HG02840 (cell line): Measurements from ENCODE around the gene UTP4.

Source experiments
- ATAC-seq: cut with Tn5 transposase; IDR thresholded peaks from one replicate; pipeline ENCODE4 v1.9.1; 2021; ENCODE audit warnings: mild to moderate bottlenecking, moderate library complexity, moderate number of reproducible peaks; ENCODE audit not compliant: unreplicated experiment, low FRiP score

Gene UTP4

GRCh38 chr16:69132424-69133252 is at the start of gene UTP4, which contains the start of gene CHTF8:
UTP4 (plus strand) TSS chr16:69132649; CDS start chr16:69133460, 811 bp downstream.
CHTF8 (minus strand) TSS chr16:69132588; CDS start chr16:69121458, 11,130 bp downstream.
- ATAC-seq, result peak; percentile 80

- no peak for ATAC-seq
These were observed 49.0 kb upstream of the UTP4 start for GRCh38 chr16:69083306-69083941.

GRCh38 chr16:69084289-69084688 is 48.2 kb upstream of the UTP4 start:
- ATAC-seq, result no peak

- no peak for ATAC-seq
These were observed 47.3 kb upstream of the UTP4 start for GRCh38 chr16:69085032-69085695.

GRCh38 chr16:69087161-69087581 is 45.3 kb upstream of the UTP4 start:
- no peak for ATAC-seq

GRCh38 chr16:69088684-69089083 is 43.8 kb upstream of the UTP4 start:
- ATAC-seq, result no peak

- no peak for ATAC-seq
These were observed 43.1 kb upstream of the UTP4 start for GRCh38 chr16:69089091-69089910.

GRCh38 chr16:69093974-69094373 is 38.5 kb upstream of the UTP4 start:
- ATAC-seq, result no peak

- ATAC-seq, result no peak
These were observed 37.9 kb upstream of the UTP4 start for GRCh38 chr16:69094501-69094900.

- ATAC-seq, result no peak
These were observed 37.3 kb upstream of the UTP4 start for GRCh38 chr16:69095193-69095592.

GRCh38 chr16:69100071-69100691 is 32.3 kb upstream of the UTP4 start:
- no peak for ATAC-seq

GRCh38 chr16:69105501-69106361 is 26.7 kb upstream of the UTP4 start, which contains the start of gene HAS3:
HAS3 (plus strand) TSS chr16:69105653; CDS start chr16:69109396, 3,743 bp downstream.
- no peak for ATAC-seq

GRCh38 chr16:69106491-69107315 is 25.7 kb upstream of the UTP4 start:
- ATAC-seq, result no peak

- no peak for ATAC-seq
These were observed 25.0 kb upstream of the UTP4 start for GRCh38 chr16:69107316-69107962.

- ATAC-seq, result no peak
These were observed 24.2 kb upstream of the UTP4 start for GRCh38 chr16:69108064-69108904.

- ATAC-seq, result no peak
These were observed 23.6 kb upstream of the UTP4 start for GRCh38 chr16:69108905-69109252.
